Stimulated activated CD8-positive, alpha-beta memory T cell treated with anti-CD3 and anti-CD28 coated beads, Interleukin-7, amount 100 ng/mL, for 1 hour (primary cell): Measurements from ENCODE around the gene CACNB4.
"Not testable (repeated sequence)": the region's sequence is repeated elsewhere in the genome, so short reads cannot be mapped to it uniquely, and the experiment has no call there.

Source experiments
- DNase-seq, 2 donors: peaks; one replicate each; pipeline ENCODE4 v3.0.0-alpha.2; 2020; ENCODE audit warnings: low read depth in 2 of 2

CACNB4 gene

DNA sequence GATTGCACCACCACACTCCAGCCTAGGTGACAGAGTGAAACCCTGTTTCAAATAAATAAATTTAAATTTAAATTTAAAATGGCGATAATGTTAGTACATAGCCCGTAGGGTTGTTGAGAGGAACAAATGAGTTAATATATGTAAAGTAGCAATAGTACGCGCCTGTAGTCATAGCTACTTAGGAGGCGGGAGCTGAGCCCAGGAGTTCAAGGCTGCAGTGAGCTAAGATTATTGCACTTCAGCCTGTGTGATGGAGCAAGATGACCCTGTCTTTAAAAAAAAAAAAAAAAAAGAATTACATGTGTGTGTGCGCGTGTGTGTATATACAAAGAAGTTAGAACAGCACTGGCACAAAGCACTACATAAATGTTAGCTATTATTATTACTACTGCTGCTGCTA, 153.2 kb downstream of the CACNB4 start:
- DNase-seq: no peak

DNA sequence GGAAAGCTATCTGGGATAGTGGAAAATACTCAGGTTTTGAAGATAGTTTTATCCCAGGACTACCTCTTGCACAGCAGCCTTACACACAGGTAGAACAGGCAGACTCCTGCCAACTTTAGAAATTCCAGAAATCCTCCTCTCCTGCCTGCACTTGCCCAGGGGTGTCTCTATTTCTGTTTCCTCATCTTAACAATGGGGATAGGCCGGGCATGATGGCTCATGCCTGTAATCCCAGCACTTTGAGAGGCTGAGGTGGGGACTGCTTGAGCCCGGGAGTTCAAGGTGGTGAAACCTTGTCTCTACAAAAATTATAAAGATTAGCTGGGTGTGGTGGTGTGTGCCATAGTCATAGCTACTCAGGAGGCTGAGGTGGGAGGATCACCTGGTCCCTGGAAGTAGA, 153.7 kb downstream of the CACNB4 start:
- DNase-seq: no peak

DNA sequence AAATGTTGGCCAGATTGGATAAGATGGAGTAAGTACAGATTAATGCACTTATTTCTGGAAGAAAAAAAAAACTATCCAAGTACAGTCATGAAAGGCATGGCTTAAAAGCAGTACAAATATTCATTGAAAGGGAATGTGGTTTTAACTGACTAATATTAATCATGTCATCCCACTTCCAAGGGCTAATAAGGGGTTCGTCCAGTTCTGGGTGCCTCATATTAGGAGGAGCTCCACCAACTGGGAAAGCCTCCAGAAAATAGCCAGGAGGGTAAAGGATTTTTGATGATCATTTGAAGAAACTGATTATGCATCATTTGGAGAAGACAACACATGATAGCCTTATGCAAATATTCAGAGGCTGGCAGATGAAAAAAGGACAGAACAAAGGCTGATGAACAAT, 155.4 kb downstream of the CACNB4 start:
- no peak for DNase-seq

DNA sequence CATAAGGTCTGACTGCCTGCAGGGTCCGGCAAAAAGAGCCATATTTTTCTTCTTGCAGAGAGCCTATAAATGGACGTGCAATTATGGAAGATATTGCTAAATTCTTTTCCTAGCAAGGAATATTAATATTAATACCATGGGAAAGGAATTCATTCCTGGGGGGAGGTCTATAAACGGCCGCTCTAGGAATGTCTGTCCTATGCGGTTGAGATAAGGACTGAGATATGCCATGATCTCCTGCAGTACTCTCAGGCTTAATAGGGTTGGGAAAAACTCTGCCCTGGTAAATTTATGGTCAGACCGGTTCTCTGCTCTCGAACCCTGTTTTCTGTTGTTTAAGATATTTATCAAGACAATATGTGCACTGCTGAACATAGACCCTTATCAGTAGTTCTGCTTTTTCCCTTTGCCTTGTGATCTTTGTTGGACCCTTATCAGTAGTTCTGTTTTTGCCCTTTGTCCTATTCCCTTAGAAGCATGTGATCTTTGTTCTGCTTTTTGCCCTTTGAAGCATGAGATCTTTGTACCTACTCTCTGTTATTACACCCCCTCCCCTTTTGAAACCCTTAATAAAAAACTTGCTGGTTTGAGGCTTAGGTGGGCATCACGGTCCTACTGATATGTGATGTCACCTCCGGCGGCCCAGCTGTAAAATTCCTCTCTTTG, 156.2 kb downstream of the CACNB4 start:
- not testable (repeated sequence) for DNase-seq

DNA sequence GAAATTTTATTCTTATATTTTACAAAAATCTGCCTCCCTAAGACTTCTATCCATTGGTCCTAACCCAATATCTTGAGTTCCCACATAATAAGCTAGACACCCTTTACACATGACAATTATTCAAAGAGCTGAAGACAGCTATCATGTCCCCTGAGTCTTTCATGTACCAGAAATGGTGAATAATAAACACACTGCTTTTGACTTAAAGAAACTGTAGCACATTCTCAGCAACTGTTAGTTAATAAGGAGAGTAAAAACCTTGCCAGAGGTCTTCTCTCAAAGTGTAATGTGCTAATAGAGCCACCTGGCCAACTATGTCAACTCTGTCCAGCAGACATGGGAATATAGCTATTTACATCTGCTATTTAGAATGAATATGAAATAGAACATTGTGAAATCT, 160.9 kb downstream of the CACNB4 start:
- DNase-seq: no peak

DNA sequence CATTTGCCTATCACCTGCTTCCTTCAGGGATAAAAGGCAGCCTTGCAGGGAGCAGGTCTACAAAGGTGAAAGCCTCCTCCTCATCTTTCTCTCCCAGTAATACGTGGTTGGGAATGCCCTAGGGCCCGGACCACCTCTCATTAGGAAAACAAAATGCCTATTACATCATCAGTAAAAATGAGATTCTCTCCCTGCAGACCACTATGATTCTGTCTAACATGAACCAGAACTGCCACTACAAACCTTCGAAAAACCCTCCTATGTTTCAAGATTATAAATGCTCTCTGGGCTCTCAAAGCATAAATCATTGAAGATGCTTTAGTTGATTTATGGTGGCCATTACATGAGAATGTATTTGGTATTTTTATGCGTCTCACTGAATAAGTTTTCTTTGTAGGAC, 162.2 kb downstream of the CACNB4 start:
- DNase-seq: no peak

DNA sequence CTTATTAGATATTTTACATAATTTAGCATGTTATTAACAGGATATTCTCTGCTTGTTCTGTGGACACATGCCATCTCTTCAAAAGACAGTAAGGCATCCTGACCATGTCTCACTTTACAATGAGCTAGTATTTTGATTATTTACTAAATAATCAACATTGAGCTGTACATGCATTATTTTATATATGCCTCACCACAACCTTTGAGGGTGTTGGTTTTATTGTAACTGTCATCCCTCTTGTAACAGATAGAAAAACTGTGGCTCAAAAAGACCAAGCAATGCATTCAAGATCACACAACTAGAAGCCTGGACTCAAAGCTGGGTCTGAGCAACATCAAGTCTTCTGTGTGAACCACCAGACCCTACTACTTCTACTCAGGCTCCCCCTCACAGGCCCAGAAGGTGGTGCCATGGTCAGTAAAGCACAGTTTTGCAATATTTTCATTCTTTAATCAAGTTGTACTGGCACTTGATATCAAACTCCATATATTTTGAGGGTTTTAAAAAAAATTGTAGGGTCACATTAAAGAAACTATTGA, 165.5 kb downstream of the CACNB4 start:
- DNase-seq: no peak

DNA sequence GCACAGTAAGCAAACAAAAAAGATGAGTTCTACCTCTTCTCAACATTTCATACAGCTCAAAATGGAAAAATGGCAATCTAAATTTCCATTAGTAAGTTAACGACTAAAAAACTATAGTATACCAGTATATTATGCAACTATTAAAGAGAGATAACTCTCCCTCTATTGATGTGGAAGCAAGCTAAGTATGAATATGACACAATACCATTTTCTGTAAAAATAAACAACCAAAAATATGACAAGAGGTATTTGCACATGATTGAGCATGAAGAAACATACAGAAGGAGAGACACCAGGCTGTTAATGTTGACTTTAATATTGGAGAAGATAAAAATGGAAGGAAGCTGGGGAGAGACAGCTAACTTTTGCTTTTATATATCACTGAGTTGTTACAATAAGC, 167.1 kb downstream of the CACNB4 start:
- DNase-seq: no peak

DNA sequence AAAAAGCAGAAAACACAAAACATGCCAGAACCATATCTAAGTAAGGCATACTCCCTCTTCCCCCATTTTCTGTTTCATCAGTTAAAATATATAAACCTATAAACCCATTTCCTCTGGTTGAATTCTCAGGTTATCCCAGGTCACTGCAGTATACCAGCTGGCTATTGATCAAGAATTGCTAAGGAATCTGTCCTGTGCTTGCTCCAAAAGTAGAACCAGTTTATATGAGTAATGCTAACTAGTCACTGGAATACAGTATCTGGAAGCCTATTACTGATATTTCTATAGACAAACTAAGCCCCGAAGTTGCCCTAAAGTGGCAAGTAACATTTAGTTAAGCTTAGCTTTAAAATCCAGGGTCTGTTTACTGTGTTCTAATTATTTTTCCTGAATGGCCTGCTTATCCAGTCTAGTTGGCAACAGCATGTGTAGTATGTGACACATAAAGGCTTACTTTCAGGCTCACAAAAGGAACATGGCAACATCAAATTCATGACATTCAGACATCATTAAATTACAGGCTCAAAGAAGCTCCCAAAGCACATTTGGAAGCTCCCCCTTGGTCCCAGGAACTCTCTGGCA, 167.7 kb downstream of the CACNB4 start:
- no peak for DNase-seq

DNA sequence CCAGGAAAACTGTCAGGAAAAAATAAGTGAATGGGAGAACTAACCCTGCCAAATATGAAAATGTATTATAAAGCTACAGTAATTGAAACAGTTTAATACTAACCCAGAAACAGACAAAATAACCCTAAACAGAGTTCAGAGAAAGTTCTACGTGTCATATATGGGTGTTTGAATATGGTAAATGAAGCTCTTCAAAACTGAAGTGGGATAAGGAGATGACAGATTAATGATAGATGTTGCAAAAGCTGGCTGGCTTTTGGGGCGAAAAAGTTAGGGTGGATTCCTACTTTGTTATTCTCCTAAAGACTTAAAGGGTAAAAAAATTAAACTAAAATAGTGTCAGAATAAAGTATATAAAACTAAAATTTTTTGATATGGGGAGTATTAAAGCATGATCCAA, 168.8 kb downstream of the CACNB4 start:
- DNase-seq: no peak

DNA sequence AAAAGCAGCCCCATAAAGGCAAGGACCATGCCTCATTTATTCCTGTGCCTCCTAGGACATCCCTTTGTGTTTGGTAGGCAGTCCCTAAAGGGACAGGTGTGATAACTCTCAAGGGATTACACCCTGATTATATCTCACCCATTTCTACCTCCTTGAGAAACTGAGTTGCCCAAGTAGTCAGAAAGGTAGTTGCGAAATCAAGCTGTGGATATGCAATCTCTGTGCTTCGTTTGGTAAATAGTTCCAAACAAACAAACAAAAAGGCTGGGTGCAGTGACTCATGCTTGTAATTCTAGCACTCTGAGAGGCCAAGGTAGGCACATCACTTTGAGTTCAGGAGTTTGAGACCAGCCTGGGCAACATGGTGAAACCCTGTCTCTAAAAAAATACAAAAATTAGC, 170.5 kb downstream of the CACNB4 start:
- no peak for DNase-seq

DNA sequence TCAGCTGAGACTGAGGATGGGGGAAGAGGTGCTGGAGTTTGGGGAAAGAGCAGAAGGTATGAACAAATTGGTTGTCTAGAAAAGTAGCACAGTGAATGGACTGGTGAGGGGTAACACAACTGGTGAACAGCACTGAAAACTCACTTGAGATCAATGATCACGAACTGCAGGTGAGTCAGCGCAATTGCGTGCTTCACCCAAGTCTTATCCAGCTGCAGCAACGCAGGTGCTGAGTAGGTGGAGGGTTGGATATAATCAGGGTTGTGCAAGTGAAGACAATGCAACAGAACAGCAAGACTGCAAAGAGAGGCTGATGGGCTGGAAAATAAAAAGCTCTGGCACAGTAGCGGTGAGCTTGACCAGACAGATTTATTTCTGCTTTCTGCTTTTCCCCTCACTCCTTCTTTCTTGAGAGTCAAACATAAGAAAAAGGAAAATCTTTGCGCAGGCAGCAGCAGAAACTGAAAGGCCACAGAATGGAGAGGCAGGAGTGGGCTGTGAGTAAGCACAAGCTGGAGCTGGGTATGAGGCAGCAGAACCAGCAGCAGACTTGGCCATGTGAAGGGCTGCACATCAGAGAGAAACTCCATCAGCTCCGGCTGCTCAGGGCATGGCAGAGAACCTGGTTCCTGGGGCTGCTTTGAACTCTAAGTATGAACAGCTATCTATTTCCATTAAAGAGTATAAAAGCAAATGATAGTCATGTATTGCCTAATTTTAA, 171.2 kb downstream of the CACNB4 start:
- DNase-seq: no peak

DNA sequence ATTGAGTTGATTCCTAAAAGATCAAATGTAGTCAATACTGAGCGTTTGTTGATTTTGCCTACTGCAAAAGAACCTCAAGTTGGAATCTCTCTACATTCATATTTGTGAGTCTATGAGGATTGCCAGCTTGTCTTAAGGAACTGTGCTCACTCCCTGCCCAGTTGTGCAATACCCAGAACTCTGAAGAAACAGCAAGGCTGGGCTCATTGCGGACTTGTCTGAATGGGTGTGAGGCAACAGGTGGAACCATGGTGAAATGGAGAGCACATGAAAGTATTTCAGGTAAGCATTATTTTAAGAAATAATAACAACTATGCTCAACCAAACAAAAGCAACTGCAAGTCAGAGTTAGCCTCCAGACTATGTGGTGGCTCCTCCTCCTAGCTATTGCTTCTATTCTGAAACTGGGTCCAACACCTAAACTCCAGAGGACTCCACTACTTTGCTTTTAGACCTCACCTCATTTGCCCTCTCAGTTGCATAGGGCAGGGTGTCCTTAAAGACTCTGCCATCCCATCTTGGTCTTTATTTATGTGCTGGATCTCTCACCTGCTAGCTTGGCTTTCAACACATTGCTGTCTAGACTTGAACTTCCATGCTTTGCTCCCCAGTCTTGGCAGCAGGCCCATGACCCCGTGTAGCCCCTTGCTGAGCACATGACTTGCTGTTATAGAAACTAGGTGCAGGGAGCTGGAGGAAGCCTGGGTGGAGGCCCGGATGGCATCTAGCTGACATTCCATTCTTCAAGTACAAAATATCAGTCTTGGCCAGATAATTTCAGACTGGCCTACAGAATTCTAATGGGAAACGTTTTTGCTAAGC, 175.8 kb downstream of the CACNB4 start:
- DNase-seq: no peak

DNA sequence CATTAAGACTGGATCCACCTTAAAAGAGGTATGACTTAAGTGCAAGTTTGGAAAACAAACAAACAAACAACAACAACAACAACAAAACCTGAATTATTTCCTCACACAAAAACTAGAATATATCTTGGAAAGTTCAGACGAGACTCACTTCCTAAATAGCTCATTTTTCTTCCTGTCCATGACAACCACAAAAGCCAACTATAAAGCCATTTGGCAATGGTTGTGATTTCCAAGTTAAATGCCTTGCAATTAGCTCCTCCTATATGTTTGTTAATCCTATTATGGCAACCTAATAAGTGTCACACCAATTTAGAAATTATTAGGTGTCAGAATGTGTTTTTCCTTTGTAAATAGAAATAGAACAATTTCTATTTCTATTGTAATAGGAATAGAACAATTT, 179.1 kb downstream of the CACNB4 start:
- DNase-seq: no peak

DNA sequence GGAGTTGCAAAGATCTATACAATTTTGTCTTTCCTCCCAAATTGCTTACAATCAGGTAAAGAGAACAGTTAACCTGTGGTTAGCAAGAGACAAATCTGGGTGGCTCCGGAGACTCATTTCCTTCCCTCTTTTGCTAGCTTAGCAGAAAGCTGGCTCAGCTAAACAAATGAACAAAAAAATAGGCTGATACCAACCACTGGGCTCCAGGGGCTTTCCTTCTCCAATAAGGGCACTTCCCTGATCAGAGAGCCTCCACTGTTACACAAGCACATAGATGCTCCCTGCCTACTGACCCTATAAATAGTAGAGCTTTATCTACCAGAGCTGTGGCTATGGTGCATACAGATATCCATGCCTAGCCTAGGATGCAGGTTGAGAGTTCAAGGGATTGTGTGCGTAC, 180.5 kb downstream of the CACNB4 start:
- DNase-seq: no peak

DNA sequence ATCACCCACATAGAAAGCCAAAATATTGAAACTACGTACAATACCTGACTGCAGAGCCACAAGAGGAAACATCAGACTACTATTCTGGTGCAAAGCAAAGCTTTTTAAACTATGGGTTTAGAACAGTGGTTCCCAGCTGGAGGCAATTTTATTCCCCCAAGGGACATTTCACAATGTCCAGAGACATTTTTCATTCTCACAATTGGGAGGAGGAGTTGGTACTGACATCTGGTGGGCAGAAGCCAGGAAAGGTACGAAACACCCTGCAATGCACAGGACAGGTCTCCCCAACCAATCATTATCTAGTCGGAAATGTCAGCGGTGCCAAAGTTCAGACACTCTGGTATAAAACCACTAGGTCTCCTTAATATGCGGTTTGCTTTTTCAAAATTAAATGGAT, 182.2 kb downstream of the CACNB4 start:
- no peak for DNase-seq

DNA sequence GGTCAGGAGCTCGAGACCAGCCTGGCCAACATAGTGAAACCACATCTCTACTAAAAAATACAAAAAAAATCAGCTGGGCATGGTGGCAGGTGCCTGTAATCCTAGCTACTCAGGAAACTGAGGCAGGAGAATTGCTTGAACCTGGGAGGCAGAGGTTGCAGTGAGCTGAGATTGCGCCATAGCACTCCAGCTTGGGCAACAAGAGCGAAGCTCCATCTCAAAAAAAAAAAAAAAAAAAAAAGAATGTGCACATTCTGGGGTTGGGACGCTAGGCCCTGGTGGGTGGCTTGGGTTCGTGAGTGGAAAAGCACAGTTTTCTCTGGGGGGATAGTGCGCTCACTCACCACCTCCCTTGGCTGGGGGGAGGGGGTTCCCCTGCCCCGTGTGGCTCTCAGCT, 183.2 kb downstream of the CACNB4 start:
- not testable (repeated sequence) for DNase-seq

DNA sequence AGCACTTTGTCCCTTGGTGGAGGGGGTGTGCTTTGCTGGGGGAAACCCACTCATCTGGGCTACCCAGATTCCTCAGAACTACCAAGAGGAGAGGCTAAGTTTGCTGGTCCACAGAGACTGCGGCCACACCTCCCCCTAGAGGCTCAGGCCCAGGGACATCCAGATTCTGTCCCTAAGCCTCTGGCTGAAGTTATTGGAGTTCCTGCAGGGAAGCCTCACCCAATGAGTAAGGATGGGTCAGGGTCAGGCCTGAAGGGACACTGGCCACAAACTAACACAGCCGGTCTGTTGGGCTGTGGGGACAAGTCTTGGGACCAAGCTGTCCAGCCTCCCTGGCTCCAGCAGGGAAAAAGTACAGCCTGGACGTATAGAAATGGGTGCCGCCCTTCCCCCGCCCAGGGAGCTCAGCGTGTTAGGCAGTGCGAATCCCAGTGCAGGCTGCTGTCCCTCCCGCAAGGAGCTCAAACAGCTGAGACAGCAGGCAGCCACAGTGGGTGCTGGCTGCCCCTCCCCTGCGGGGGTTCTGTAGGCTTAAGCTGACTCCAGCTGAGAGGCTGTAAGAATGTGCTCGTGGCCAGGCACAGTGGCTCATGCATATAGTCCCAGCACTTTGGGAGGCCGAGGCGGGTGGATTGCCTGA, 183.7 kb downstream of the CACNB4 start:
- DNase-seq: no peak

DNA sequence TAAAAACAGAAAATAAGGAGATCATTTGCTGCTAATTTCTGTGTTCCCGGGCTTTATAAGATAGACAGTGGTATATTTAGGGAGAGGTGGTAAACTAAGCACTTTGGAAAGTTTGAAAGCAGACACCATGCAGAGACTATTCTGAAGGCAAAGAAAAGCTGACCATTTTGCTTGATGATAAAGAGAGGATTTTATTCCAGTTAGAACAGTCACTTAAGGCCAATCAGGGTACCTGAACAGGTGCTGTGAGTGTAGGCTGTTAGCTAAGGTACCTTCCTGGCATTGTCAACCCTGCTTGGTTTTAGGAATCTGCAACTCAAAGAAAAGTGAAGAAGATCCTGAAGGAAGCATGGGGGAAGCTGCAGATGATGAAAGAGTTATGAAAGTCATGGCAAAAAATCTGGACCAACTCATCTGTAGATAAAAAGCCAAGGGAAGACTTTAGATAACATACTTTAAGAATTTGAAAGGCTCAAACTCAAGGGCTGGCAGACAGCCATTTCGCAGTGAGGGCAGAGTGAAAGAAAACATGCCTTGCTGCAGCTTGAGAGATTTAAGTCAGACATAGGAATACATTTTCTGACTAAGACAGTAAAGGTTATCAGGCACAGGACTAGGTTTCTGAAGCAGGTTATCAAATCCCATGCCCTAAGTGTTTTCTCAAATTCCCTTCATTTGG, 190.5 kb downstream of the CACNB4 start:
- DNase-seq: no peak

DNA sequence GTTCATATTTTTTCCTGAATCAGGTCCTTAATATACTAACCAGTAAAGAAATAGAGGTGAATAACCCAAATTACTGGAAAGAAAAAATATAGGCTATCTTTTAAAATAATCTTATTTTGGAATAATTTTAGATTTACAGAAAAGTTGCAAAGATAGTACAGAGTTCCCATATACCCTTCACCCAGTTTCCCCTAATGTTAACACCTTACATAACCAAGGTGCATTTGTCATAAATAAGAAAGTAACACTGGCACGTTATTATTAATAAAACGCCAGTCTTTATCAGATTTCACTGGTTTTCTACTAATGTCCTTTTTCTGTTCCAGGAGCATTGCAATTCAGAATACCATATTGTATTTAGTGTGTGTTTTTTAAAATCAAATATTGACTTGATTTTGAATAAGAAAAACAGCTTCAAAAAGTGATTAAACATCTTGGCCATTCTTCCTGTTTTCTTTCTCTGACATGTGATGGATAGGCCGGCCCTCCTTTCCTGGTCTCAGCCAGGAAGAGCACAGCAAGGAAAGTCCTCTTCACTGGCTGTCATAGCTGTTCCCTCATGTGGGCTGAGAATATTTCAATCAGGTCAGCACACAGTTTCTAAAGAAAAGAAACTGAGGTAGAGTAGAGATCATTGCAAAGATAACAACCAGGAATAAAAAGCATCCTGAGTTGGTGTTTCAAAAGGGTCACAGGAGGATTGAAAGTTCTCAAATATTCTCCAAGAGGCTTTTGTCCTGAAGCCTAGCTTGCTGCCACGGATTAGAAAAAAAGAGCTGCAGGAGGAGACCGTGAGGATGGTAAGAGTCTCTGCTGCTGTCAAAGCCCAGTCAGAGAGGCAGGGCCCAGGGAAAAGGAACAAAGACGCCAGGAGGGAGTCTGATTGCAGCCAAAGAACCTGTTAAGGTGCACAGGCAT, 191.3 kb downstream of the CACNB4 start:
- no peak for DNase-seq
